GM13976 (cell line): ENCODE measurements around the gene NCDN.

Source experiments
- DNase-seq: peaks from one replicate; pipeline ENCODE4 v3.0.0; 2012; ENCODE audit warnings: low spot score
- in situ Hi-C: fragments of 300-500 bp; cut with MboI; formaldehyde crosslinking; loops from one replicate; pipeline ENCODE4 v1.12.0; 2022; ENCODE audit warnings: low sequenced_read_pairs, mixed read lengths, inconsistent platforms; ENCODE audit not compliant: unreplicated experiment
- TF ChIP-seq, protein P1 (sequence below): IDR thresholded peaks from 2 replicates; pipeline ENCODE4 v1.5.1; 2012; ENCODE audit warnings: borderline replicate concordance, mild to moderate bottlenecking; ENCODE audit not compliant: insufficient read depth; ENCODE audit errors: extremely low read depth, missing control alignments, control extremely low read depth

The NCDN gene

GRCh38 chr1:35598895-35599294 lies 41.3 kb downstream of the NCDN start:
- in situ Hi-C loops: no loop called here
- TF ChIP-seq, protein P1, sequence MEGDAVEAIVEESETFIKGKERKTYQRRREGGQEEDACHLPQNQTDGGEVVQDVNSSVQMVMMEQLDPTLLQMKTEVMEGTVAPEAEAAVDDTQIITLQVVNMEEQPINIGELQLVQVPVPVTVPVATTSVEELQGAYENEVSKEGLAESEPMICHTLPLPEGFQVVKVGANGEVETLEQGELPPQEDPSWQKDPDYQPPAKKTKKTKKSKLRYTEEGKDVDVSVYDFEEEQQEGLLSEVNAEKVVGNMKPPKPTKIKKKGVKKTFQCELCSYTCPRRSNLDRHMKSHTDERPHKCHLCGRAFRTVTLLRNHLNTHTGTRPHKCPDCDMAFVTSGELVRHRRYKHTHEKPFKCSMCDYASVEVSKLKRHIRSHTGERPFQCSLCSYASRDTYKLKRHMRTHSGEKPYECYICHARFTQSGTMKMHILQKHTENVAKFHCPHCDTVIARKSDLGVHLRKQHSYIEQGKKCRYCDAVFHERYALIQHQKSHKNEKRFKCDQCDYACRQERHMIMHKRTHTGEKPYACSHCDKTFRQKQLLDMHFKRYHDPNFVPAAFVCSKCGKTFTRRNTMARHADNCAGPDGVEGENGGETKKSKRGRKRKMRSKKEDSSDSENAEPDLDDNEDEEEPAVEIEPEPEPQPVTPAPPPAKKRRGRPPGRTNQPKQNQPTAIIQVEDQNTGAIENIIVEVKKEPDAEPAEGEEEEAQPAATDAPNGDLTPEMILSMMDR: no peak
- DNase-seq: no peak

DNA sequence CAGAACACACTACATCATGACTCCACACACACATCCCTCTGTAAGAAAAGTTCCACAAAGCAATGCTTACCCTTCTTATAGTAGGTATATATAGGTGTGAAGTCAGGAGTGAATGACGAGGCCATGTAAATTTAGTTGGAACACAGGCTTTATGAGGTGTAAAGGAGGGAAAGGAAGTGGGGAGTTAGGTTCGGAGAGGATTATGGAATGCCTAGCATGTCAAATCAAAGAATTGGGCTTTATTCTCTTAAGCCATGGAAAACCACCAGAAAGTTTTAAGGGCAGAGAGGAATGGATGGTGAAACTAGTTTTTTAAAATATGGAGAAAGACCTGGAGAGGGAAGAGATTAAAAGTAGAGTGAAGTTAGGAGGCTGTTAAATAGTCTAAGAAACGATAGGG lies 41.8 kb downstream of the NCDN start:
- in situ Hi-C loops: no loop called here
- TF ChIP-seq, protein P1: no peak
- no peak for DNase-seq

DNA sequence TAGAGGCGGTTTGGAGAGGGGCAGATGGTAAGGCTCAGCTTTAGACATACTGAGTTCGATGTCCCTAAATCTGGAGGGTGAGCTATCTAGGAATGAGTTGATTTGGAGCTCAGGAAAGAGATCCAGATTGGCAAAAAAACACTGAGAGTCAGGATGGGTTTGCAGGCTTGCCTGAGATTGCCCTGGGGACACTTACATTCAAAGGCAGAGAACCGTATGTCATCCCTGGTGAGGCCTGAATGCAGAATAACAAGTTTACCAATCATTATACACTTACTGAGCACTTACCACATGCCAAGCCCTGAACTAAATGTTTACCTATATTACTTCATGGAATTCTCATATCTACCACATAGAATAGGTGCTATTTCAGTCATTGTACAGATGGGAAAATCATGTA lies 43.0 kb downstream of the NCDN start:
- no peak for DNase-seq
- in situ Hi-C loops: no loop called here
- TF ChIP-seq, protein P1: no peak

DNA sequence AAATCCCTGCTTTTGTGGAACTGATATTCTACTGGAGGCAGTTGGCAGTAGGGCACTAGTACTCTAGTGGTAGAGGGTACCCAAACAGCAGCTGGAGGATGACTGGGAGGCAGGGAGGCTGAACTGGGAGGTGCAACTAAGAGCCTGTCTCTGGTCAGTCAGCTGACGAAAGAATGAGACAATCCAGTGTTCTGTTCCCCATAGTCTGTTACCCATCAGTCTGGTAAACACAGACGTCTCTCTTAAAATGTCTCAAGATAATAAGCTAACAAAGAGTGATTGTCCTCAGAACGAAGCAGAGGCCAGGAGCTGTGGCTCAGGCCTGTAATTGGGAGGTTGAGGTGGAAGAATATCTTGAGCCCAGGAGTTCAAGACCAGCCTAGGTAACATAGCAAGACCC lies 45.9 kb downstream of the NCDN start:
- no peak for DNase-seq
- in situ Hi-C loops: no loop called here
- TF ChIP-seq, protein P1: no peak

DNA sequence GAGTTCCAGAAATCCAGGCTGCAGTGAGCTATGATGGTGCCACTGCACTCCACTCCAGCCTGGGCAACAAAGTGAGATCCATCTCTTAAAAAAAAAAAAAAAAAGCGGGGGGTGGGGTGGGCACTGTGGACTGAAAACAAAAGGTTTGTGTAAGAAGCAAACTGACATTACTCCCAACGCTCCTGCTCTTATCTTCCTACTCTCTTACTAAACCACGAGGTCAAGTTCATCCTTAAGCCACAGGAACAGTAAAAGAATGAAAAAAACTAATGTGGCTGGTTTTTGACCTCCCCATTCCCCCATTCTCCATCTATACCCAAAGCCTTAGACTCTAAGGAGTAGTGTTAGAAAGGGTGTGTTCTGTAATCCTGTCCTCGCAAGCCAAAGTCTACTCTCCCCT lies 46.3 kb downstream of the NCDN start:
- in situ Hi-C loops: no loop called here
- DNase-seq: no peak
- TF ChIP-seq, protein P1: no peak

- DNase-seq: no peak
- TF ChIP-seq, protein P1: no peak
- in situ Hi-C loops: no loop called here
Observed at GRCh38 chr1:35605071-35605866, 47.7 kb downstream of the NCDN start.
